SK-N-SH (cell line): ENCODE data around the gene AP4M1. TPM values are rescaled to one million over a fixed set of nuclear protein-coding genes. Genes with fewer than 3 reads are reported as not detected.

Experiments used
- CTCF ChIA-PET: fragments of 300-600, 350-600 bp; formaldehyde crosslinking; extraction: SDS; loops from one replicate; lab custom pipeline; 2021; lab: Yijun Ruan, JAX
- POLR2A ChIA-PET: fragments of 350-600 bp; sonication (Branson Sonifier 250); formaldehyde crosslinking; extraction: SDS; loops from one replicate; lab custom pipeline; 2020; ENCODE audit warnings: antibody characterized with exemption, inconsistent platforms; lab: Yijun Ruan, JAX
- DNase-seq: peaks from one replicate; pipeline ENCODE4 v3.0.0; 2012
- H2AFZ ChIP-seq: fragments of 200-600 bp; sonication (generic); 2 replicates; pipeline ENCODE4 v1.8.1; 2016; ENCODE audit warnings: antibody characterized with exemption, mild to moderate bottlenecking, low read depth
- H3F3A ChIP-seq: fragments of 200-600 bp; sonication (generic); replicated peaks from 2 replicates; pipeline ENCODE3; 2016; ENCODE audit warnings: antibody characterized with exemption, mild to moderate bottlenecking; ENCODE audit not compliant: insufficient read depth
- H3K27ac ChIP-seq, 2 experiments: fragments of 200-500 bp in 1 of 2; fragments of 200-600 bp in 1 of 2; sonication (Bioruptor generic) in 1 of 2; sonication (generic), shearing (Covaris generic) in 1 of 2; 2 replicates each; pipeline versions ENCODE4 v1.5.1 to v1.6.1; 2014 to 2016; ENCODE audit warnings: low read depth in 2 of 2, inconsistent platforms in 1 of 2, low read length in 1 of 2, mild to moderate bottlenecking in 1 of 2, mixed read lengths in 1 of 2
- H3K27me3 ChIP-seq: fragments of 200-600 bp; sonication (generic), shearing (Covaris generic); 2 replicates; pipeline ENCODE4 v1.6.1; 2016; ENCODE audit warnings: mixed run types; ENCODE audit not compliant: insufficient read depth
- H3K36me3 ChIP-seq, 2 experiments: fragments of 200-500 bp in 1 of 2; fragments of 200-600 bp in 1 of 2; sonication (Bioruptor generic) in 1 of 2; sonication (generic) in 1 of 2; replicated peaks in 1 of 2; 2 replicates each; pipeline versions ENCODE3 to v1.5.1; 2014 to 2016; ENCODE audit warnings: low read length in 1 of 2, mild to moderate bottlenecking in 1 of 2; ENCODE audit not compliant: insufficient read depth in 2 of 2, control insufficient read depth in 1 of 2
- H3K4me1 ChIP-seq, 2 experiments: fragments of 200-500 bp in 1 of 2; fragments of 200-600 bp in 1 of 2; sonication (Bioruptor generic) in 1 of 2; sonication (generic), shearing (Covaris generic) in 1 of 2; 2 replicates each; pipeline versions ENCODE4 v1.5.1 to v1.6.1; 2014 to 2016; ENCODE audit warnings: low read depth in 1 of 2, low read length in 1 of 2, mixed run types in 1 of 2; ENCODE audit not compliant: insufficient read depth in 2 of 2, control insufficient read depth in 1 of 2
- H3K4me2 ChIP-seq: fragments of 200-600 bp; sonication (generic), shearing (Covaris generic); 2 replicates; pipeline ENCODE4 v1.6.1; 2017; ENCODE audit warnings: mixed run types
- H3K4me3 ChIP-seq, 2 experiments: fragments of 200-500 bp in 1 of 2; fragments of 200-600 bp in 1 of 2; sonication (Bioruptor generic) in 1 of 2; sonication (generic), shearing (Covaris generic) in 1 of 2; 2 replicates each; pipeline versions ENCODE4 v1.5.1 to v1.8.1; 2014 to 2016; ENCODE audit warnings: low read depth in 2 of 2, inconsistent platforms in 1 of 2, low read length in 1 of 2, mild to moderate bottlenecking in 1 of 2, mixed read lengths in 1 of 2, moderate library complexity in 1 of 2
- H3K79me2 ChIP-seq: fragments of 200-600 bp; sonication (generic); 2 replicates; pipeline ENCODE4 v1.8.1; 2017; ENCODE audit warnings: mild to moderate bottlenecking; ENCODE audit not compliant: insufficient read depth
- H3K9ac ChIP-seq: fragments of 200-600 bp; sonication (generic); 2 replicates; pipeline ENCODE4 v1.6.1; 2017; ENCODE audit warnings: mixed run types
- H3K9me2 ChIP-seq: fragments of 200-600 bp; sonication (generic); 2 replicates; pipeline ENCODE4 v1.6.1; 2017; ENCODE audit warnings: mixed run types
- H3K9me3 ChIP-seq: fragments of 200-600 bp; sonication (generic); 2 replicates; pipeline ENCODE4 v1.6.1; 2017; ENCODE audit warnings: mixed run types, mild to moderate bottlenecking, moderate library complexity
- H4K20me1 ChIP-seq: fragments of 200-600 bp; sonication (generic); 2 replicates; pipeline ENCODE4 v1.6.1; 2017; ENCODE audit warnings: mild to moderate bottlenecking, mixed run types; ENCODE audit not compliant: insufficient read depth
- EP300 ChIP-seq, 2 experiments: IDR thresholded peaks; 2 replicates each; pipeline versions ENCODE4 v1.4.0 to v1.6.1; 2012; ENCODE audit warnings: borderline replicate concordance in 1 of 2, low read depth in 1 of 2, low read length in 1 of 2
- FOSL2 ChIP-seq: IDR thresholded peaks from 2 replicates; pipeline ENCODE4 v1.4.0; 2012; ENCODE audit warnings: low read depth, mild to moderate bottlenecking, moderate library complexity, borderline replicate concordance
- MXI1 ChIP-seq: IDR thresholded peaks from 2 replicates; pipeline ENCODE4 v1.6.1; 2012; ENCODE audit warnings: mild to moderate bottlenecking, low read depth, low read length, improper control_type of control experiment
- NFIC ChIP-seq: IDR thresholded peaks from 2 replicates; pipeline ENCODE4 v1.4.0; 2012; ENCODE audit warnings: borderline replicate concordance
- NRF1 ChIP-seq: IDR thresholded peaks from 2 replicates; pipeline ENCODE4 v1.6.1; 2012; ENCODE audit warnings: low read depth, mild to moderate bottlenecking, low read length
- POLR2AphosphoS5 ChIP-seq: IDR thresholded peaks from 2 replicates; pipeline ENCODE4 v1.6.1; 2012; ENCODE audit warnings: low read depth, low read length
- RAD21 ChIP-seq: IDR thresholded peaks from 2 replicates; pipeline ENCODE4 v1.6.1; 2012; ENCODE audit warnings: mild to moderate bottlenecking, low read length
- RCOR1 ChIP-seq: fragments of 150-350 bp; IDR thresholded peaks from 2 replicates; pipeline ENCODE4 v1.6.1; 2017; ENCODE audit warnings: antibody characterized with exemption, low read length
- RXRA ChIP-seq: IDR thresholded peaks from 2 replicates; pipeline ENCODE4 v1.4.0; 2012; ENCODE audit warnings: low read depth, mild to moderate bottlenecking, borderline replicate concordance
- SMC3 ChIP-seq: IDR thresholded peaks from 2 replicates; pipeline ENCODE4 v1.6.1; 2012; ENCODE audit warnings: low read depth, low read length, improper control_type of control experiment
- TAF1 ChIP-seq: IDR thresholded peaks from 2 replicates; pipeline ENCODE4 v1.6.1; 2012; ENCODE audit warnings: low read depth, mild to moderate bottlenecking, low read length, moderate library complexity, borderline replicate concordance
- TCF12 ChIP-seq: IDR thresholded peaks from 2 replicates; pipeline ENCODE4 v1.4.0; 2012
- YY1 ChIP-seq: IDR thresholded peaks from 2 replicates; pipeline ENCODE4 v1.4.0; 2012; ENCODE audit warnings: low read depth, mild to moderate bottlenecking
- WGBS: methylation state at CpG from one replicate; pipeline ENCODE4 v1.1.6; 2017; ENCODE audit warnings: low lambda C conversion rate; 5-methylcytosine and 5-hydroxymethylcytosine counted together
- polyA plus RNA-seq, 3 experiments: library from polyadenylated mRNA; depleted of rRNA; stranded (reverse); fragments of >200 nt; gene quantifications; 2 replicates each; pipeline ENCODE4 v1.2.3, GENCODE V29; 2012
- TF ChIP-seq, protein P1 (sequence below): fragments of 150-350 bp; IDR thresholded peaks from 2 replicates; pipeline ENCODE4 v1.6.1; 2016; ENCODE audit warnings: mild to moderate bottlenecking, low read depth, low read length
- TF ChIP-seq, protein P2 (sequence below): IDR thresholded peaks from 2 replicates; pipeline ENCODE4; 2012
- TF ChIP-seq, protein P3 (sequence below): IDR thresholded peaks from 2 replicates; pipeline ENCODE4 v1.4.0; 2012; ENCODE audit warnings: low read depth, borderline replicate concordance
- TF ChIP-seq, protein P4 (sequence below): IDR thresholded peaks from 2 replicates; pipeline ENCODE4 v1.6.1; 2012; ENCODE audit warnings: mild to moderate bottlenecking, low read depth, low read length, moderate library complexity
- TF ChIP-seq, protein P5 (sequence below): fragments of 200-600 bp; sonication (generic); IDR thresholded peaks from 2 replicates; pipeline ENCODE4 v1.6.1; 2017; ENCODE audit warnings: antibody characterized with exemption, mild to moderate bottlenecking, moderate library complexity

The AP4M1 gene
- polyA plus RNA-seq, 1 of the 3 experiments (the other 2 are of a cell fraction): 35.0 TPM

DNA sequence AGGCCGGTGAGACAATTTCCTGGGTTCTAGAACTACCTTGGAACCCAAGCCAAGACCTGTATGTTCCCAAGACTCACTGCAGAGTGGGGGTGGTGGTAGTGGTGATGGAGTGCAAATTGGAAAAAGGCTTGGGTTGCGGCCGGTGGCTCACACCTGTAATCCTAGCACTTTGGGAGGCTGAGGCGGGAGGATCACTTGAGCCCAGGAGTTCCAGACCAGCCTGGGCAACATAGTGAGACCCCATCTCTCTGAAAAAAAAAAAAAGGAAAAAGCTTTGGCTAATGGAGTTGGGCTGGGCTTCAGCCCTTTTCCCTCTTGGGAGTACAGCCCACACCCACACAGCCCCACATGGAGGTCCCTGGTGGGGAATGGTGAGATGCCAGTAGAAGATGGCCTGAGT lies 4.1 kb downstream of the AP4M1 start:
- ChIA-PET CTCF (interaction anchor here (1.6 kb wide), 1 partner anchor 27 kb away, joined by 5 read pairs; no protein-coding TSS in a partner anchor), POLR2A (interaction anchor here (0.7 to 1.5 kb wide), 3 partner anchors 15 to 55 kb away, joined by 3 read pairs; no protein-coding TSS in a partner anchor)
- peaks cover 4% of the 10 kb centered on the region; the same call in 1 of the 2 replicates for H4K20me1 ChIP-seq
- no peak overlapping the region for H3K4me2 ChIP-seq
- TF ChIP-seq RCOR1: no peak
- no peak for TF ChIP-seq FOSL2
- TF ChIP-seq MXI1: no peak
- no peak for TF ChIP-seq RXRA
- TF ChIP-seq, protein P1, sequence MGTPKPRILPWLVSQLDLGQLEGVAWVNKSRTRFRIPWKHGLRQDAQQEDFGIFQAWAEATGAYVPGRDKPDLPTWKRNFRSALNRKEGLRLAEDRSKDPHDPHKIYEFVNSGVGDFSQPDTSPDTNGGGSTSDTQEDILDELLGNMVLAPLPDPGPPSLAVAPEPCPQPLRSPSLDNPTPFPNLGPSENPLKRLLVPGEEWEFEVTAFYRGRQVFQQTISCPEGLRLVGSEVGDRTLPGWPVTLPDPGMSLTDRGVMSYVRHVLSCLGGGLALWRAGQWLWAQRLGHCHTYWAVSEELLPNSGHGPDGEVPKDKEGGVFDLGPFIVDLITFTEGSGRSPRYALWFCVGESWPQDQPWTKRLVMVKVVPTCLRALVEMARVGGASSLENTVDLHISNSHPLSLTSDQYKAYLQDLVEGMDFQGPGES: no peak
- TF ChIP-seq TCF12: no peak
- TF ChIP-seq, protein P2, sequence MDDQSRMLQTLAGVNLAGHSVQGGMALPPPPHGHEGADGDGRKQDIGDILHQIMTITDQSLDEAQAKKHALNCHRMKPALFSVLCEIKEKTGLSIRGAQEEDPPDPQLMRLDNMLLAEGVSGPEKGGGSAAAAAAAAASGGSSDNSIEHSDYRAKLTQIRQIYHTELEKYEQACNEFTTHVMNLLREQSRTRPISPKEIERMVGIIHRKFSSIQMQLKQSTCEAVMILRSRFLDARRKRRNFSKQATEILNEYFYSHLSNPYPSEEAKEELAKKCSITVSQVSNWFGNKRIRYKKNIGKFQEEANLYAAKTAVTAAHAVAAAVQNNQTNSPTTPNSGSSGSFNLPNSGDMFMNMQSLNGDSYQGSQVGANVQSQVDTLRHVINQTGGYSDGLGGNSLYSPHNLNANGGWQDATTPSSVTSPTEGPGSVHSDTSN: no peak
- no peak for TF ChIP-seq TAF1
- no peak for TF ChIP-seq YY1
- no peak for TF ChIP-seq SMC3
- TF ChIP-seq, protein P3, sequence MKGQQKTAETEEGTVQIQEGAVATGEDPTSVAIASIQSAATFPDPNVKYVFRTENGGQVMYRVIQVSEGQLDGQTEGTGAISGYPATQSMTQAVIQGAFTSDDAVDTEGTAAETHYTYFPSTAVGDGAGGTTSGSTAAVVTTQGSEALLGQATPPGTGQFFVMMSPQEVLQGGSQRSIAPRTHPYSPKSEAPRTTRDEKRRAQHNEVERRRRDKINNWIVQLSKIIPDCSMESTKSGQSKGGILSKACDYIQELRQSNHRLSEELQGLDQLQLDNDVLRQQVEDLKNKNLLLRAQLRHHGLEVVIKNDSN: no peak
- no peak for TF ChIP-seq RAD21
- peaks cover 32 to 39% of the 10 kb centered on the region in 2 experiments for H3K36me3 ChIP-seq
- H3K4me3 ChIP-seq: no peak overlapping the region
- H2AFZ ChIP-seq: no peak overlapping the region
- WGBS: 98% methylated on average over 4 of the region's 4 CpGs
- H3K9me2 ChIP-seq: no peaks in the 10 kb centered on the region
- peaks cover 20% of the 10 kb centered on the region for H3K79me2 ChIP-seq
- no peak overlapping the region for H3K27ac ChIP-seq
- peaks cover 40% of the 10 kb centered on the region for H3F3A ChIP-seq
- H3K9me3 ChIP-seq: no peaks in the 10 kb centered on the region
- H3K27me3 ChIP-seq: no peaks in the 10 kb centered on the region
- no peak for DNase-seq
- peaks cover 6 to 8% of the 10 kb centered on the region in 2 experiments; a peak in 3 of 4 replicates for H3K4me1 ChIP-seq
- no peak overlapping the region for H3K9ac ChIP-seq

DNA sequence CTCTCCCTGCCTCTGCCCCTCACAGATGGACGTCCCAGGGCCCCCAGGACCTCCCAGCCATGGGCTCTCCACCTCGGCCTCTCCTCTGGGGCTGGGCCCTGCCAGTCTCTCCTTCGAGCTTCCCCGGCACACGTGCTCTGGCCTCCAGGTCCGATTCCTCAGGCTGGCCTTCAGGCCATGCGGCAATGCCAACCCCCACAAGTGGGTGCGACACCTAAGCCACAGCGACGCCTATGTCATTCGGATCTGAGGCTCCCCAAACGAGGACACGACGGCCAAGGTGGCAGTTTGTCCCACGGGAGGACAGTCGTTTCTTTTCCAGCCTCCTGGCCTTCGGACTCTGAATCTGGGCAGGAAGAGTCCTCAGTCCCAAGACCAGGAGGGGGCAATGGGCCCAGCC lies 5.2 kb downstream of the AP4M1 start:
- Histone ChIP-seq H3K9me2 (no peaks in the 10 kb centered on the region), H3K36me3 (peaks cover 38 to 47% of the 10 kb centered on the region in 2 experiments), H3K9ac (no peak overlapping the region), H3K4me2 (no peak overlapping the region), H3K4me3 (no peak overlapping the region), H3F3A (peaks cover 42% of the 10 kb centered on the region), H3K27me3 (no peaks in the 10 kb centered on the region), H2AFZ (no peak overlapping the region), H3K9me3 (no peaks in the 10 kb centered on the region), H3K4me1 (peaks cover 6 to 8% of the 10 kb centered on the region in 2 experiments; a peak in 3 of 4 replicates), H3K79me2 (peaks cover 13% of the 10 kb centered on the region), H4K20me1 (no peaks in the 10 kb centered on the region), H3K27ac (no peak overlapping the region)
- no peak for DNase-seq
- CTCF ChIA-PET: no interaction called here
- POLR2A ChIA-PET: interaction anchor here (1.5 kb wide), 1 partner anchor 14 kb away, joined by 3 read pairs; no protein-coding TSS in a partner anchor
- WGBS: 91% methylated on average over 17 of the region's 17 CpGs
- TF ChIP-seq NFIC (no peak), FOSL2 (no peak), NRF1 (no peak), YY1 (no peak), POLR2AphosphoS5 (no peak), EP300 (IDR thresholded peaks at IDR 0.05; ENCODE audit: borderline replicate concordance in 1 of 2, low read depth in 1 of 2, low read length in 1 of 2) (no peak)
- TF ChIP-seq, protein P4, sequence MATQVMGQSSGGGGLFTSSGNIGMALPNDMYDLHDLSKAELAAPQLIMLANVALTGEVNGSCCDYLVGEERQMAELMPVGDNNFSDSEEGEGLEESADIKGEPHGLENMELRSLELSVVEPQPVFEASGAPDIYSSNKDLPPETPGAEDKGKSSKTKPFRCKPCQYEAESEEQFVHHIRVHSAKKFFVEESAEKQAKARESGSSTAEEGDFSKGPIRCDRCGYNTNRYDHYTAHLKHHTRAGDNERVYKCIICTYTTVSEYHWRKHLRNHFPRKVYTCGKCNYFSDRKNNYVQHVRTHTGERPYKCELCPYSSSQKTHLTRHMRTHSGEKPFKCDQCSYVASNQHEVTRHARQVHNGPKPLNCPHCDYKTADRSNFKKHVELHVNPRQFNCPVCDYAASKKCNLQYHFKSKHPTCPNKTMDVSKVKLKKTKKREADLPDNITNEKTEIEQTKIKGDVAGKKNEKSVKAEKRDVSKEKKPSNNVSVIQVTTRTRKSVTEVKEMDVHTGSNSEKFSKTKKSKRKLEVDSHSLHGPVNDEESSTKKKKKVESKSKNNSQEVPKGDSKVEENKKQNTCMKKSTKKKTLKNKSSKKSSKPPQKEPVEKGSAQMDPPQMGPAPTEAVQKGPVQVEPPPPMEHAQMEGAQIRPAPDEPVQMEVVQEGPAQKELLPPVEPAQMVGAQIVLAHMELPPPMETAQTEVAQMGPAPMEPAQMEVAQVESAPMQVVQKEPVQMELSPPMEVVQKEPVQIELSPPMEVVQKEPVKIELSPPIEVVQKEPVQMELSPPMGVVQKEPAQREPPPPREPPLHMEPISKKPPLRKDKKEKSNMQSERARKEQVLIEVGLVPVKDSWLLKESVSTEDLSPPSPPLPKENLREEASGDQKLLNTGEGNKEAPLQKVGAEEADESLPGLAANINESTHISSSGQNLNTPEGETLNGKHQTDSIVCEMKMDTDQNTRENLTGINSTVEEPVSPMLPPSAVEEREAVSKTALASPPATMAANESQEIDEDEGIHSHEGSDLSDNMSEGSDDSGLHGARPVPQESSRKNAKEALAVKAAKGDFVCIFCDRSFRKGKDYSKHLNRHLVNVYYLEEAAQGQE: no peak
- TF ChIP-seq, protein P5, sequence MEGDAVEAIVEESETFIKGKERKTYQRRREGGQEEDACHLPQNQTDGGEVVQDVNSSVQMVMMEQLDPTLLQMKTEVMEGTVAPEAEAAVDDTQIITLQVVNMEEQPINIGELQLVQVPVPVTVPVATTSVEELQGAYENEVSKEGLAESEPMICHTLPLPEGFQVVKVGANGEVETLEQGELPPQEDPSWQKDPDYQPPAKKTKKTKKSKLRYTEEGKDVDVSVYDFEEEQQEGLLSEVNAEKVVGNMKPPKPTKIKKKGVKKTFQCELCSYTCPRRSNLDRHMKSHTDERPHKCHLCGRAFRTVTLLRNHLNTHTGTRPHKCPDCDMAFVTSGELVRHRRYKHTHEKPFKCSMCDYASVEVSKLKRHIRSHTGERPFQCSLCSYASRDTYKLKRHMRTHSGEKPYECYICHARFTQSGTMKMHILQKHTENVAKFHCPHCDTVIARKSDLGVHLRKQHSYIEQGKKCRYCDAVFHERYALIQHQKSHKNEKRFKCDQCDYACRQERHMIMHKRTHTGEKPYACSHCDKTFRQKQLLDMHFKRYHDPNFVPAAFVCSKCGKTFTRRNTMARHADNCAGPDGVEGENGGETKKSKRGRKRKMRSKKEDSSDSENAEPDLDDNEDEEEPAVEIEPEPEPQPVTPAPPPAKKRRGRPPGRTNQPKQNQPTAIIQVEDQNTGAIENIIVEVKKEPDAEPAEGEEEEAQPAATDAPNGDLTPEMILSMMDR: no peak
